SK-N-SH treated with all-trans-retinoic acid at 6 μM for 48 hours (cell line): ENCODE measurements around the gene COG3.

Source experiments
- ATAC-seq: fragments of 200-7000 bp; cut with Tn5 transposase; 3 replicates; pipeline ENCODE4 v1.9.1; 2020; ENCODE audit warnings: mild to moderate bottlenecking, moderate library complexity
- ARNTL ChIP-seq: fragments of 450-650 bp; formaldehyde crosslinking; IDR thresholded peaks from 2 replicates; pipeline ENCODE4 v1.5.0; 2020; ENCODE audit warnings: low read depth, mild to moderate bottlenecking, moderate library complexity, borderline replicate concordance
- BACH2 ChIP-seq: fragments of 250-450 bp; sonication (Bioruptor Pico); IDR thresholded peaks from 2 replicates; pipeline ENCODE4 v1.9.0; 2021; ENCODE audit warnings: mild to moderate bottlenecking, borderline replicate concordance
- CREB5 ChIP-seq: fragments of 250-450 bp; sonication (Bioruptor Pico); IDR thresholded peaks from 2 replicates; pipeline ENCODE4 v1.5.1; 2020; ENCODE audit warnings: low read depth, mild to moderate bottlenecking, moderate library complexity
- CSDC2 ChIP-seq: fragments of 250-450 bp; sonication (Bioruptor Pico); IDR thresholded peaks from 2 replicates; pipeline ENCODE4 v1.5.0; 2020; ENCODE audit warnings: mild to moderate bottlenecking, moderate library complexity
- CSRNP3 ChIP-seq: fragments of 250-450 bp; sonication (Bioruptor Pico); IDR thresholded peaks from 2 replicates; pipeline ENCODE4 v1.5.1; 2021; ENCODE audit warnings: mild to moderate bottlenecking, moderate library complexity
- ESRRG ChIP-seq: fragments of 250-450 bp; sonication (Bioruptor Pico); IDR thresholded peaks from 2 replicates; pipeline ENCODE4 v1.6.1; 2021; ENCODE audit warnings: mild to moderate bottlenecking
- GLIS3 ChIP-seq: fragments of 250-450 bp; sonication (Bioruptor Pico); IDR thresholded peaks from 2 replicates; pipeline ENCODE4 v1.5.0; 2020; ENCODE audit warnings: mild to moderate bottlenecking, moderate library complexity
- ISL1 ChIP-seq: fragments of 250-450 bp; sonication (Bioruptor Pico); IDR thresholded peaks from 2 replicates; pipeline ENCODE4 v2.1.2; 2022; ENCODE audit warnings: mild to moderate bottlenecking, moderate library complexity
- OSR1 ChIP-seq: fragments of 250-450 bp; sonication (Bioruptor Pico); IDR thresholded peaks from 2 replicates; pipeline ENCODE4 v1.8.0; 2022; ENCODE audit warnings: moderate library complexity, mild to moderate bottlenecking, inconsistent platforms
- PATZ1 ChIP-seq: fragments of 250-450 bp; sonication (Bioruptor Pico); IDR thresholded peaks from 2 replicates; pipeline ENCODE4 v1.8.0; 2020; ENCODE audit warnings: mild to moderate bottlenecking, moderate library complexity, borderline replicate concordance
- PPARA ChIP-seq: fragments of 250-450 bp; sonication (Bioruptor Pico); IDR thresholded peaks from 2 replicates; pipeline ENCODE4 v1.5.0; 2020; ENCODE audit warnings: mild to moderate bottlenecking, borderline replicate concordance
- RARB ChIP-seq: fragments of 250-450 bp; sonication (Bioruptor Pico); IDR thresholded peaks from 2 replicates; pipeline ENCODE4 v1.8.0; 2021; ENCODE audit warnings: mild to moderate bottlenecking, moderate library complexity
- SNAI2 ChIP-seq: fragments of 250-450 bp; sonication (Bioruptor Pico); IDR thresholded peaks from 2 replicates; pipeline ENCODE4 v1.5.0; 2020; ENCODE audit warnings: mild to moderate bottlenecking, moderate library complexity
- TCF4 ChIP-seq: fragments of 250-450 bp; sonication (Bioruptor Pico); IDR thresholded peaks from 2 replicates; pipeline ENCODE4 v1.8.0; 2021; ENCODE audit warnings: mild to moderate bottlenecking, moderate library complexity, borderline replicate concordance
- TOX ChIP-seq: fragments of 250-450 bp; sonication (Bioruptor Pico); IDR thresholded peaks from 2 replicates; pipeline ENCODE4 v1.8.0; 2021; ENCODE audit warnings: mild to moderate bottlenecking, moderate library complexity, borderline replicate concordance
- TSHZ2 ChIP-seq: fragments of 250-450 bp; sonication (Bioruptor Pico); IDR thresholded peaks from 2 replicates; pipeline ENCODE4 v1.5.0; 2020; ENCODE audit warnings: mild to moderate bottlenecking, moderate library complexity
- ZC3H10 ChIP-seq: fragments of 250-450 bp; sonication (Bioruptor Pico); IDR thresholded peaks from 2 replicates; pipeline ENCODE4 v1.5.1; 2021; ENCODE audit warnings: mild to moderate bottlenecking, moderate library complexity
- ZFP3 ChIP-seq: fragments of 250-450 bp; sonication (Bioruptor Pico); IDR thresholded peaks from 2 replicates; pipeline ENCODE4 v1.5.0; 2020; ENCODE audit warnings: mild to moderate bottlenecking, moderate library complexity
- ZFP30 ChIP-seq: fragments of 450-650 bp; formaldehyde crosslinking; IDR thresholded peaks from 2 replicates; pipeline ENCODE4 v1.5.0; 2022; ENCODE audit warnings: mild to moderate bottlenecking, moderate library complexity
- ZNF565 ChIP-seq: fragments of 450-650 bp; formaldehyde crosslinking; conservative IDR thresholded peaks from 2 replicates; pipeline ENCODE4 v1.5.0; 2020; ENCODE audit warnings: low read depth, mild to moderate bottlenecking, moderate library complexity
- ZNF70 ChIP-seq: fragments of 450-650 bp; formaldehyde crosslinking; IDR thresholded peaks from 2 replicates; pipeline ENCODE4 v1.5.0; 2020; ENCODE audit warnings: mild to moderate bottlenecking, moderate library complexity
- ZNF8 ChIP-seq: fragments of 450-650 bp; formaldehyde crosslinking; IDR thresholded peaks from 2 replicates; pipeline ENCODE4 v1.5.0; 2020; ENCODE audit warnings: mild to moderate bottlenecking, moderate library complexity

COG3 gene

GRCh38 chr13:45537516-45537915, 72.8 kb downstream of the COG3 start:
- TF ChIP-seq BACH2 (CRISPR knock-in tag) (no peak), ESRRG (CRISPR knock-in tag) (no peak), CSDC2 (CRISPR knock-in tag) (no peak), CREB5 (CRISPR knock-in tag) (no peak), ZFP30 (no peak), ISL1 (no peak), CSRNP3 (CRISPR knock-in tag) (no peak), TCF4 (CRISPR knock-in tag) (no peak), ZFP3 (CRISPR knock-in tag) (no peak), OSR1 (CRISPR knock-in tag) (no peak)
- peak; percentile 35 for ATAC-seq

- no peak; the same call in 2 of the 3 replicates for ATAC-seq
- TF ChIP-seq PPARA (CRISPR knock-in tag) (no peak), TSHZ2 (no peak), BACH2 (CRISPR knock-in tag) (no peak), ARNTL (no peak), ZNF70 (CRISPR knock-in tag) (no peak), ZC3H10 (no peak), RARB (CRISPR knock-in tag) (no peak), CSDC2 (CRISPR knock-in tag) (no peak), ZNF565 (no peak), TOX (CRISPR knock-in tag) (no peak), ZNF8 (CRISPR knock-in tag) (no peak), ISL1 (no peak), OSR1 (CRISPR knock-in tag) (no peak)
Measured at GRCh38 chr13:45538382-45538781, 73.6 kb downstream of the COG3 start.

GRCh38 chr13:45540195-45540594, 75.5 kb downstream of the COG3 start:
- ATAC-seq: no peak
- TF ChIP-seq PATZ1 (CRISPR knock-in tag) (no peak), BACH2 (CRISPR knock-in tag) (no peak), TCF4 (CRISPR knock-in tag) (no peak), ZNF70 (CRISPR knock-in tag) (no peak), ISL1 (no peak), ZNF8 (CRISPR knock-in tag) (no peak), ARNTL (no peak), TSHZ2 (no peak), CSRNP3 (CRISPR knock-in tag) (no peak), TOX (CRISPR knock-in tag) (no peak), RARB (CRISPR knock-in tag) (no peak), CREB5 (CRISPR knock-in tag) (no peak), ZC3H10 (no peak), SNAI2 (CRISPR knock-in tag) (no peak), GLIS3 (CRISPR knock-in tag) (no peak)
